Measurements from ENCODE around the gene MTARC2.

Gene MTARC2

GRCh38 chr1:220833436-220833835 lies 85.3 kb downstream of the MTARC2 start:
- no peak for DNase-seq

Measured in CD4-positive, alpha-beta T cell treated with Interleukin-1 beta for 1 hour (primary cell).